Subcutaneous abdominal adipose tissue (tissue), 5 donors: ENCODE data around the gene PDE8A.

Experiments
- H3K27ac ChIP-seq: one replicate; pipeline ENCODE4 v1.7.0; 2013; ENCODE audit warnings: low read depth, mild to moderate bottlenecking, inconsistent platforms, low read length, moderate library complexity
- H3K27me3 ChIP-seq, 5 donors: one replicate each; pipeline ENCODE4 v1.7.0; 2013; ENCODE audit warnings: low read length in 5 of 5, inconsistent platforms in 1 of 5; ENCODE audit not compliant: control insufficient read depth in 5 of 5, insufficient read depth in 4 of 5
- H3K36me3 ChIP-seq, 5 donors: one replicate each; pipeline ENCODE4 v1.7.0; 2013; ENCODE audit warnings: low read length in 5 of 5; ENCODE audit not compliant: control insufficient read depth in 5 of 5, insufficient read depth in 5 of 5
- H3K4me1 ChIP-seq, 5 donors: one replicate each; pipeline ENCODE4 v1.7.0; 2013; ENCODE audit warnings: low read length in 5 of 5, mild to moderate bottlenecking in 3 of 5, moderate library complexity in 1 of 5; ENCODE audit not compliant: control insufficient read depth in 5 of 5, insufficient read depth in 5 of 5
- H3K4me3 ChIP-seq, 5 donors: one replicate each; pipeline ENCODE4 v1.7.0; 2013; ENCODE audit warnings: low read length in 5 of 5, low read depth in 1 of 5
- H3K9ac ChIP-seq, 5 donors: one replicate each; pipeline ENCODE4 v1.7.0; 2013; ENCODE audit warnings: low read length in 5 of 5, mild to moderate bottlenecking in 4 of 5, moderate library complexity in 3 of 5
- H3K9me3 ChIP-seq, 5 donors: one replicate each; pipeline ENCODE4 v1.7.0; 2013; ENCODE audit warnings: low read length in 5 of 5; ENCODE audit not compliant: control insufficient read depth in 5 of 5
- donor health status: healthy.
- donor health status: healthy.
- donor health status: healthy.
- donor health status: healthy.
- donor health status: healthy.

The PDE8A gene

DNA sequence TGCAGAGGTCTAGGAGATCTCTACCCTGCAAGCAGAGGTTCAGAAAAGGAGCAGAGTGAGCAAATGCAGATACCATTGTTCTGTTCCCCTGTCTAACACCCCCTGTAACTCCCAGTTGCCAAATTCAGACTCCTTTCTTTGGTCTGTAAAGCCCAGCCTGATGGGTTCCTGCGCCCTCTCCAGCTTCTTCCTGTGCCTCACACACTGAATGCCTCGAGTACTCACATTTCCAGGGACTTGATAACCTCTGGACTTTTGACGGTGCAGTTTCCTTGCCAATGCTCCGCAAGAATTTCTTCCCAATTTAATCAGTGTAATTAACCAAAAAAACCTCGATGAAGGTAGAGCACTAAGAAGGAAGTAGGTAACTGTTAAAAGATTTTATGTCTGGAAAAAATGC lies 19.3 kb downstream of the PDE8A start:
- Histone ChIP-seq H3K36me3 (no peaks in the 10 kb centered on the region), H3K27me3 (no peaks in the 10 kb centered on the region), H3K27ac (peak overlapping the region; percentile 57), H3K4me1 (peaks cover 8 to 53% (median 30%) of the 10 kb centered on the region in 5 donors), H3K9ac (no peak overlapping the region), H3K4me3 (no peak overlapping the region), H3K9me3 (no peaks in the 10 kb centered on the region)

DNA sequence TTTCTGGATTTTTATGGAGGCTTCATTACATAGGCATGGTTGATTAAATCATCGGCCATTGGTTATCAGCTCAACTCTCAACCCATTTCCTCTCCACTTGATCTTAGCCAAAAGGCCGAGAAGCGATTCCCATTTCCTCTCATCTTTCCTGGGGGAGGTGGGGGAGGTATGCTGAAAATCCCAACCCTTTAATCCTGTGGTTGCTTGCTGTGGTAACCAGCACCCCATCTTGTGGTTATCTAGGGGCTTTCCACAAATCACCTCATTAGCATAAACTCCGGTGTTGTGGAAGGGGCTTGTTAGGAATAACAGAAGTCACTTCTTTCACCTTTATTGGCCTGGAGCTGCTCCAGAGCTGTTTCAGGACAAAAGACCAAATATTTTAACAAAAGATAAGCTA lies 20.9 kb downstream of the PDE8A start:
- H3K9ac ChIP-seq, result no peak overlapping the region
- no peak overlapping the region for H3K27ac ChIP-seq
- no peaks in the 10 kb centered on the region for H3K36me3 ChIP-seq
- no peak overlapping the region for H3K4me3 ChIP-seq
- no peaks in the 10 kb centered on the region for H3K27me3 ChIP-seq
- peaks cover 8 to 60% (median 43%) of the 10 kb centered on the region in 5 donors for H3K4me1 ChIP-seq
- H3K9me3 ChIP-seq, result no peaks in the 10 kb centered on the region

DNA sequence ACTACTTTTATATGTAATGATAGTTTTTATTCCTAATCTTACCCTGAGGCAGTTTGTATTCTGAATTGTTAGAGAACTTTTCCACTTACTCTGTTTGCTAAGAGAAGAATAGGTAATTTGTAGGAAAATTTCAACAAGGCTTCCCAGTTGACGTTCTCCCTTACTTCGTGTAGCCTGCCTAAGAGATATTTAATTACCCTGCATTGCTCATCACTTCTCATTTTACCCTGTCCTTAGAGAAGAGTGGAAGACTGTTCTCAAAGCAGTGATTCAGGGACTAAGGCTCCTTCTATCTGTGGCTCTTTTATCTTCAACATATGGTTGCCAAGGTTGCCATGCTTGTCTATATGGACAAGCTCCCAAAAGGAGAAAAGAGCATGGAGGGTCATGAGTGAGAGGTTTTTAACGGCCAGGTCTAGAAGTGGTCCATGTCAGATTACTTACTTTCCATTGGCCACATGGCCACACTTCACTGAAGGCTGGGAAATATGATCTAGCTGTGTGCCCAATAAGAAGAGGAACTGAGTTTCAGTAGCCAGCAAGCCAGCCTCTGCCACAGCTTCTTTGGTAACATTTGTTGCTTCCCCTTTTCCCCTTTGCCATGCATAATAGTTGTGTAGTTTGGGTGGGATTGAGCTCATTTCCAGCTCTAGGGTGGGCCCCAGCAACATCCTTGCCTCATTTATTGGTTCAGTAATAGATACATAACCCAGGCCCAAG lies 22.1 kb downstream of the PDE8A start:
- Histone ChIP-seq H3K9me3 (no peaks in the 10 kb centered on the region), H3K27me3 (no peaks in the 10 kb centered on the region), H3K36me3 (no peaks in the 10 kb centered on the region), H3K27ac (no peak overlapping the region), H3K4me3 (no peak overlapping the region), H3K4me1 (peaks cover 12 to 72% (median 54%) of the 10 kb centered on the region in 5 donors), H3K9ac (no peak overlapping the region)

DNA sequence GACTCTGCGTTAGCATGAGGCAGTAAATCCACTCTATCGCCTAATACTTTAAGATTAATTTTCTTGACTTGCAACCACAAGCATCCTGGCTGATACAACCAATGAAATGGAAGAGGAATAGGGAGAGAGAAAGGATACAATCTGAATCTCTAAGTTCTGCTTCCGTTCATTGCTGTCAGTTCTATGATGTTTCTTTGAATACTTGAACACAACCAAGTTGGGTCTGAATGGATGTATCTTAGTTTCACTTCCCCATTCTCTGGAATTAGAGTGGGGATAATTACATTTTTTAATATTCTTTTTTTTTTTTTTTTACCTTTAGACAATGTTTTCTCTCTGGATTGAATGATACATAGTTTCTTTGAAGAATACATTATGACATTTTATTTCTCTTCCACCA lies 22.9 kb downstream of the PDE8A start:
- H3K9me3 ChIP-seq, result no peaks in the 10 kb centered on the region
- H3K27ac ChIP-seq, result no peak overlapping the region
- H3K4me3 ChIP-seq, result no peak overlapping the region
- H3K9ac ChIP-seq, result no peak overlapping the region
- H3K27me3 ChIP-seq, result no peaks in the 10 kb centered on the region
- H3K4me1 ChIP-seq, result peaks cover 12 to 76% (median 56%) of the 10 kb centered on the region in 5 donors
- no peaks in the 10 kb centered on the region for H3K36me3 ChIP-seq

DNA sequence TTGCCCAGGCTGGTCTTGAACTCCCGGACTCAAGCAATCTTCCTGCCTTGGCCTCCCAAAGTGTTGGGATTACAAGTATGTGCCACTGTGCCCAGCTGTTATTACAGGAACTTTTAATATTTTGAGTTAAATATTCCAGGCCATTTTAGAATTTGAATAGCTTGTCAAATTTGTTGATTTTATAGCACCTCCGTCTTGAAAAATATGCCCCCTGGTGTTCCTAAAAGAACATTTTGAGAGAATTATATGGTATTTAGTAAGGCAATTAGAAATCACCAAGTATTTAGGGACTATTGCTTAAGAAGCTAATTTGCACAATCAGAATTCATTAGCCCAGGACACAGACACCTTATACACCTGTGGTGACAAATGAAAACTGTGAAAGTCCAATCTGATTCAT lies 23.7 kb downstream of the PDE8A start:
- Histone ChIP-seq H3K27ac (peak overlapping the region; percentile 44), H3K9me3 (no peaks in the 10 kb centered on the region), H3K36me3 (no peaks in the 10 kb centered on the region), H3K27me3 (no peaks in the 10 kb centered on the region), H3K9ac (no peak overlapping the region), H3K4me1 (peaks cover 11 to 76% (median 57%) of the 10 kb centered on the region in 5 donors), H3K4me3 (no peak overlapping the region)

DNA sequence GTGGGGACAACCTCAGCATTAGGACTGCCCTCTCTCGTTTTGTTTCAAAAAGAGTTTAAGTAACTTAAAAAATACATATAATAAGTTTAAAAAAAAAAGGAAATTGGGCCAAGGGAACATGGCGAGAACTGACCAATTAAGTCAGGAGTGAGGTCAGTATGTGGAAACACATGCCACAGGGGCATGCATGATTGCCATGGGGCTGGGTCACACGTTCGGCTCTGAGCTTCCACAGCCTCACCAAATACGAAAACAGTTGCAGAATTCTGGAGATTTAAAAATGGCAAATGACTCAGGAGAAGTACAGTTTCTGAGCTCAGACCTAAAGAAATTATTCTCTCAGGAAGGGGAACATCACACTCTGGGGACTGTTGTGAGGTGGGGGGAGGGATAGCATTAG lies 24.1 kb downstream of the PDE8A start:
- no peak overlapping the region for H3K4me3 ChIP-seq

DNA sequence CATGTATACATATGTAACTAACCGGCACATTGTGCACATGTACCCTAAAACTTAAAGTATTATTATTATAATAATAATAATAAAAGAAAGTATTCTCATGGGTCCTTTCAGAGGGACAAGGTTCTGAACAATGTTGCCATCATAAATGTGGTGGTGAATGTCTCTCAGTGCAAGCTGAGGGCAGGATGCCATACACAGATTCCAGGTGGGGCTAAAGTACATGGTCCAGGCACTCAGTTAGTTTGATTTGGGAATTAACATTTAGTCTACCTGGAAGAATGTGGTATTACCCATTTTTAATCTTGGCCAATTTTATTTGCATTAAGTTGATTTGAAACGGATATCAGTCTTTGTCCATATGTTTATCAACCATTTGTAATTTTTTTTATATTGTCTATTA lies 24.5 kb downstream of the PDE8A start:
- Histone ChIP-seq H3K9me3 (no peaks in the 10 kb centered on the region), H3K4me1 (peaks cover 6 to 76% (median 58%) of the 10 kb centered on the region in 5 donors), H3K36me3 (no peaks in the 10 kb centered on the region), H3K4me3 (no peak overlapping the region), H3K27me3 (no peaks in the 10 kb centered on the region), H3K27ac (peak overlapping the region; percentile 2), H3K9ac (no peak overlapping the region)

More for the DNA sequence above, 24.1 kb downstream of the PDE8A start:
- H3K27me3 ChIP-seq, result no peaks in the 10 kb centered on the region
- no peaks in the 10 kb centered on the region for H3K9me3 ChIP-seq
- no peaks in the 10 kb centered on the region for H3K36me3 ChIP-seq
- H3K27ac ChIP-seq, result peak overlapping the region; percentile 44
- peaks cover 7 to 76% (median 57%) of the 10 kb centered on the region in 5 donors for H3K4me1 ChIP-seq
- H3K9ac ChIP-seq, result no peak overlapping the region

DNA sequence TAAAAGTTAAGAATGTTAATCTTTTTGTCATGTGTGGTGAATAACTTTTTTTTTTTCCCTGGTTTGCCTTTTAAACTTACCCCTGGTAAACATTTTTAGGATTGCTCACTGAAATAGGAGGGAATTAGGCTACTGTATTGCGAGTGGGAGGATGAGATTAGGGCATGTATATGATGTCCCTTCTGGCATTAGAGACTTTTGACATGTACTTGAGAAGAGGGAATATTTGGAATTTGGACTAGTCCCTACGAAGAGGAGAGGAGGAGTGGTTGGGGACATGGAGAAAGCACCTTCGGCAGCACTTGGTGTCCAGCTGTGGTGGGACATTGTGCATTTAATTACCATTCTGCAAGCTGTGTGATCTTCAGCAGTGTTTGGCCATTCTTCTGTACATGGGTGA lies 25.0 kb downstream of the PDE8A start:
- peak overlapping the region in 1 of 5 donors; percentile 32 for H3K9ac ChIP-seq
- H3K4me1 ChIP-seq, result peaks cover 6 to 76% (median 61%) of the 10 kb centered on the region in 5 donors
- no peak overlapping the region for H3K4me3 ChIP-seq
- no peaks in the 10 kb centered on the region for H3K27me3 ChIP-seq
- no peaks in the 10 kb centered on the region for H3K36me3 ChIP-seq
- H3K27ac ChIP-seq, result peak overlapping the region; percentile 2
- H3K9me3 ChIP-seq, result no peaks in the 10 kb centered on the region

DNA sequence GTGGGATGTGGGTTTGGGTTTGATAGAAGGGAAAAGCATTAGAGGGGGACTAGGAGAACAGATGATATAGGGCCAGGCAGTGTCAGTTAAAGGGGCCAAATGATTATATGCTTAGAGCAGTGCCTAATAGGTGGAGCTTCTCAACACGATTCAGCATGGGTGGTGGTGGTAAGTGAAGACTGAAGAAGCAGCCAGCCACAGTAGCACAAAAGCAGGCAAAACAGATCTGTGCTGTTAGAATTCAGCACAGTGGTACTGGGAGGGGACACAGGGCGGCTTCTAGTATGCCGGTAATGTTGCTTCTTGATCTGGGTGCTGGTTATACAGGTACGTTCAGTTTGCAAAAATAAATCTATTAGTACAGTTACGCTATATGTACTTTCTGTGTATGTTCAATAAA lies 25.5 kb downstream of the PDE8A start:
- peak overlapping the region; percentile 2 for H3K27ac ChIP-seq
- no peaks in the 10 kb centered on the region for H3K27me3 ChIP-seq
- H3K9me3 ChIP-seq, result no peaks in the 10 kb centered on the region
- H3K9ac ChIP-seq, result peak overlapping the region in 1 of 5 donors; percentile 32
- H3K36me3 ChIP-seq, result no peaks in the 10 kb centered on the region
- no peak overlapping the region for H3K4me3 ChIP-seq
- peaks cover 6 to 75% (median 61%) of the 10 kb centered on the region in 5 donors for H3K4me1 ChIP-seq

DNA sequence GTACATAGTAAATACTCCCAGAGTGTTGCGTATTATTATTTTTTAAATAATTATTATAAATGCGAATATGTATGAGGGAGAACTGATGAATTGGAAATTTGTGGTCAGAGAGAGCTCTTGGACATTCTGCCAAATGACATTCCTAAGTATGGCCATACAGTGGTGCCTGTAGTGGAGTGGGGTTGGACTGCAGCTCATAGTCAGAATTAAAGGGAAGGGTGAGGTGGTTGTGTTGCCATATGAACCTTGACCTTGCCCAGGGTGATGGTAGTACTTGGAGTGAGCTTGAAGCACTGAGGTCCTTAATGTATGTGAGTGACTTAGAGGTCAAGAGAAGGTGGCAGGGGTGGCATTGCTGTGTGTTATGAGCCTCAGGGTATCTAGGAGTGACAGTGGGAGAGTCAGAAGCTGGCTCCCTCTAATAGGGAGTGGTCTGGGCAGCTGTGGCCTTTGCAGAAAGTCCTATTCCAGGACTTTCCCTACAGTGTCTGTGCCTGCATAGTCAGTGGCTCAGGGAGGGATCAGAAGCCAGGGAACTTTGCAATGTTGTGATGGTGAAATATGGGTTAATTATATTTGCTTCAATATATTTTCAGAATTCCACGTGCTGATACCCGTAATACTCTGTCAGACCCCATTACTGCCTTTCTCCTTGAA lies 26.2 kb downstream of the PDE8A start:
- Histone ChIP-seq H3K9me3 (no peaks in the 10 kb centered on the region), H3K27ac (no peak overlapping the region)

More for the DNA sequence above, 26.2 kb downstream of the PDE8A start:
- Histone ChIP-seq H3K4me3 (no peak overlapping the region), H3K4me1 (peaks cover 6 to 69% (median 61%) of the 10 kb centered on the region in 5 donors), H3K9ac (no peak overlapping the region), H3K36me3 (no peaks in the 10 kb centered on the region), H3K27me3 (no peaks in the 10 kb centered on the region)
